ENCODE results near the gene RPL10. TPM values are rescaled to one million over a fixed set of nuclear protein-coding genes. Genes with fewer than 3 reads are reported as not detected.

Gene RPL10
- total RNA-seq, 1 donor from 2014 or later, result 5,113 TPM

GRCh38 chrX:154360155-154360713 is 37.9 kb upstream of the RPL10 start:
- H3K4me3 Mint-ChIP-seq, result no peak overlapping the region
- H3K36me3 Mint-ChIP-seq (ENCODE audit: low read depth), result peaks cover 60% of the 10 kb centered on the region
- no peaks in the 10 kb centered on the region for H3K27me3 Mint-ChIP-seq
- ATAC-seq (ENCODE audit: low read depth) (no peak), DNase-seq (no peak)
- intact Hi-C loops (cut with micrococcal nuclease), result no loop called here
- no peak overlapping the region for H3K27ac Mint-ChIP-seq
- peaks cover 2% of the 10 kb centered on the region for H3K4me1 Mint-ChIP-seq
- CTCF ChIA-PET, result no interaction called here
- H3K9me3 Mint-ChIP-seq, result no peaks in the 10 kb centered on the region
- POLR2A ChIA-PET, result no interaction called here
- TF ChIP-seq, protein P1, sequence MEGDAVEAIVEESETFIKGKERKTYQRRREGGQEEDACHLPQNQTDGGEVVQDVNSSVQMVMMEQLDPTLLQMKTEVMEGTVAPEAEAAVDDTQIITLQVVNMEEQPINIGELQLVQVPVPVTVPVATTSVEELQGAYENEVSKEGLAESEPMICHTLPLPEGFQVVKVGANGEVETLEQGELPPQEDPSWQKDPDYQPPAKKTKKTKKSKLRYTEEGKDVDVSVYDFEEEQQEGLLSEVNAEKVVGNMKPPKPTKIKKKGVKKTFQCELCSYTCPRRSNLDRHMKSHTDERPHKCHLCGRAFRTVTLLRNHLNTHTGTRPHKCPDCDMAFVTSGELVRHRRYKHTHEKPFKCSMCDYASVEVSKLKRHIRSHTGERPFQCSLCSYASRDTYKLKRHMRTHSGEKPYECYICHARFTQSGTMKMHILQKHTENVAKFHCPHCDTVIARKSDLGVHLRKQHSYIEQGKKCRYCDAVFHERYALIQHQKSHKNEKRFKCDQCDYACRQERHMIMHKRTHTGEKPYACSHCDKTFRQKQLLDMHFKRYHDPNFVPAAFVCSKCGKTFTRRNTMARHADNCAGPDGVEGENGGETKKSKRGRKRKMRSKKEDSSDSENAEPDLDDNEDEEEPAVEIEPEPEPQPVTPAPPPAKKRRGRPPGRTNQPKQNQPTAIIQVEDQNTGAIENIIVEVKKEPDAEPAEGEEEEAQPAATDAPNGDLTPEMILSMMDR (IDR thresholded peaks at IDR 0.05), result no peak

DNA sequence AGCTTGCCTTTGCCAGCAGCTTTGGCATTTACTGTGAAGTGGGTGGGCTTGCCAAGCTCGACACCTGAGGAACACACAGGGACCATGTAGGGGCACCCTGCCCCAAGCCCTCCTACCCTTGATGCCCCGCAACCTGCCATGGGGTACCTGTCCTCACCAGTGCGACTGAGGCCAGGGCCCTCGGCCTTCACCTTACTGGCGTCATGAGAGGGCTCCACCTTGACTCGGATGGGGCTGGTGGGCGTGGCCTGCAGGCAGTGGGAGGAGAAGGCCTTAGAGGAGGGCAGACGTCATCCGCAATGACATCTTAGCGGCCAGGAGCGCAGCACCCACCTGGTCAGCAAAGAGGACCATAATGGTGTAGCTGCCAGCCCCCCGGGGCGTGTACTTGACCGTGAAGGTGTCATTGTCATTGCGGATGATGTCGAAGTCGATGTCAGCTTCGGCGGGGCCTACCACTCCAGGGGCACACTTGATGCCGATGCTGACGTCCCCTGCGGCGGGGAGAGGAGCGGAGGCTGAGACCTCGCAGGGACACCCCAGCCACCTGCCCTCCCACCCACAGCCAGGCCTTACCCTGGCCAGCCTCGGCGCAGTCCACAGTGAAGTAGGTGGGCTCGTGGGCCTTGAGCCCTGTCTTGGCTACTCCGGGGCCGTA is 36.0 kb upstream of the RPL10 start:
- Mint-ChIP-seq H3K36me3 (ENCODE audit: low read depth) (peaks cover 61% of the 10 kb centered on the region), H3K9me3 (no peaks in the 10 kb centered on the region), H3K4me3 (no peak overlapping the region), H3K27ac (no peak overlapping the region), H3K4me1 (peaks cover 3% of the 10 kb centered on the region), H3K27me3 (no peaks in the 10 kb centered on the region)
- ATAC-seq (ENCODE audit: low read depth) (no peak), DNase-seq (no peak)
- TF ChIP-seq, protein P1 (IDR thresholded peaks at IDR 0.05), result no peak
- intact Hi-C loops (cut with micrococcal nuclease), result no loop called here
- ChIA-PET CTCF (no interaction called here), POLR2A (interaction anchor here (1.2 kb wide), 1 partner anchor 15 kb away, joined by 11 read pairs; no protein-coding TSS in a partner anchor)

DNA sequence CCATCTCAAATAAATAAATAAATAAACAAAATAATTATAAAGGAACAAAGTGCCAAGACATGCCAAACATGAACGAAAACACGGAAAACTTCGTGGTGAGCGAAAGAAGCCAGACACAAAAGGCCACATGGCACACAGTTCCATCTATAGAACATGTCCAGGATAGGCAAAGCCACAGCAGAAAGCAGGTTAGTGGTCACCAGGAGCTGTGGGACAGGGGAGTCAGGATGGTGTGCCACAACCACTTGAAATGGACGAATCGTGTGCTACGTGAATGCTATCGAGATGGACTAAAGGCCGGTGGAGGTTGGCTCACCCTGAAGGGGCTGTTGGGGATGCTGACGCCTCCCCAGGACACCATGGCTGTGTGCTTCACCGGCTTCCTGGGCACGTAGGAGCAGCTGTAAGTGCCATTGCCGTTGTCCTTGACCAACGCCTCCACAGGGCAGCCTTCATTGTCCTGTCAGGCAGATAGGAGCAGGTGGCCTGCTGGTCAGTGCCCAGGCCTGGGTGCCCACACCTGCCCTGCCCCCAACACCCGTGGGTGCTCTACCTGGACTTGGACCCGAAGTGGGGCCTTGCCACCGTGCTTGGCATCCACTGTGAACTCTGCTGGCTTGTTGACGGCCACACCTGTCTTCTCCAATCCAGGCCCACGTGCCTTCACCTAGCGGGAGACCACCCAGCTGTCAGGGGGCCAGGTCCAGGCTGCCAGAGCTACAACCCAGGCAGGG is 34.3 kb upstream of the RPL10 start:
- DNase-seq (no peak), ATAC-seq (ENCODE audit: low read depth) (no peak)
- Mint-ChIP-seq H3K36me3 (ENCODE audit: low read depth) (peaks cover 50% of the 10 kb centered on the region), H3K4me3 (no peak overlapping the region), H3K27me3 (no peaks in the 10 kb centered on the region), H3K4me1 (peaks cover 12% of the 10 kb centered on the region), H3K27ac (no peak overlapping the region), H3K9me3 (no peaks in the 10 kb centered on the region)
- ChIA-PET POLR2A (no interaction called here), CTCF (no interaction called here)
- intact Hi-C loops (cut with micrococcal nuclease), result no loop called here
- TF ChIP-seq, protein P1 (IDR thresholded peaks at IDR 0.05), result no peak

GRCh38 chrX:154365052-154365600 is 33.1 kb upstream of the RPL10 start:
- Mint-ChIP-seq H3K9me3 (no peaks in the 10 kb centered on the region), H3K27ac (no peak overlapping the region), H3K27me3 (no peaks in the 10 kb centered on the region), H3K4me1 (peaks cover 12% of the 10 kb centered on the region), H3K4me3 (no peak overlapping the region), H3K36me3 (ENCODE audit: low read depth) (peaks cover 45% of the 10 kb centered on the region)
- TF ChIP-seq, protein P1 (IDR thresholded peaks at IDR 0.05), result no peak
- ChIA-PET POLR2A (interaction anchor here (0.9 kb wide), 1 partner anchor 12 kb away, joined by 3 read pairs; no protein-coding TSS in a partner anchor), CTCF (no interaction called here)
- ATAC-seq (ENCODE audit: low read depth) (no peak), DNase-seq (no peak)
- intact Hi-C loops (cut with micrococcal nuclease), result no loop called here
